NAMALWA (cell line): Measurements from ENCODE around the gene VCL.

Source experiments
- DNase-seq: peaks from one replicate; pipeline ENCODE4 v3.0.0-alpha.2; 2015; ENCODE audit warnings: low spot score

VCL gene

DNA sequence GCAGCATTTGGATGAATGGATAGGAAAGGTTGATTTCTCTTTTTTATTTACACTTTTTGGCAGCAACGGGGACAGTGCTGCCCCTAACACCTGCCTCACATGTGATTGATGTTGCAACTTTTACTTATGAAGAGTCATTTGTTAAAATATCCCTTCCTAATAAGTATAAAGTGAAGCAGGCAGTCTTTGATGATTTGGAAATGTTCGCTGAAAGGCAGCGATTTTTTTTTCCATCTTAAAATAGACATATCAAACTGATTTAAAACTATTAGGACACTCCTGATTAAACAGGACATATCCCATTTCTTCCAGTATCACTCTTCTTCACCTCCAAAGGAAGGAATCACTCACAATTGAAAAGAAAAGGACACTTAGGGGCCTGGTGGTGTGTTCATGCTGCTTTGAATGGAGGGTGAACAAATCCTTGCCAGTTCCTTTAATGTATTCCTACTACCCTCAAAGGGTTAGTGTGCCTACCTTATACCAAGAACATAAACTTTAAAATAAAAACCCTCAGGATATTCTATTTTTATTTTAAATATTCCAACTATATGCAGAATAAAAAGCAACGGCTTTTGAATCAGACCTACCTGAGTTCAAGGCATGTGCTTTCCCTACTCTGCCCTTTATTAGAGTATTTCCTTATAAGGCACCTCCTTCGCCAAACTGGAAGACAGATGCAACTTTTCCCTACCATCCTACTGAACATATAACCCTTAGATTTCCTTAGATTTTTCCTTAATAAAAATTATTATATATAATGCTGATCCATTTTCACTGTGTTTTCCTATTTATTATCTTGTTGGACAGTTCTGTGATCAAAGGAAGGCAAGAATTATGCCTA is 154.2 kb downstream of the VCL start:
- peak; percentile 7 for DNase-seq

DNA sequence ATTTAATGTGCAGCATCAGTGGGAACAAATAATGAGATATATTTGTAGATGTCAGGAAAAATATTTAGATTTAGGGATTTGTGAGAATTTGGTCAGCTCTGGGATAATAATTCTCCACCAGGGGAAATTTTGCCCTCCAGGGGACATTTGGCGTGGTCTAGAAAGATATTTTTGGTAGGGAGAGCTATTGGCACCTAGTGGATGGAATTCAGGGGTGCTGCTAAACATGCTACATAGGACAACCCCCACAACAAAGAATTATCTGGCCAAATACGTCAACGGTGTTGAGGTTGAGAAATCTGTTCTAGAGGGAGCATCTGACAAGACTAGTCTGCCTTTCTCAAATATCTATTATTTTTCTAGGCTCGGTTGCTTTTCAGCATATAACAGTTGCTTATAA is 155.2 kb downstream of the VCL start:
- DNase-seq = peak; percentile 7

DNA sequence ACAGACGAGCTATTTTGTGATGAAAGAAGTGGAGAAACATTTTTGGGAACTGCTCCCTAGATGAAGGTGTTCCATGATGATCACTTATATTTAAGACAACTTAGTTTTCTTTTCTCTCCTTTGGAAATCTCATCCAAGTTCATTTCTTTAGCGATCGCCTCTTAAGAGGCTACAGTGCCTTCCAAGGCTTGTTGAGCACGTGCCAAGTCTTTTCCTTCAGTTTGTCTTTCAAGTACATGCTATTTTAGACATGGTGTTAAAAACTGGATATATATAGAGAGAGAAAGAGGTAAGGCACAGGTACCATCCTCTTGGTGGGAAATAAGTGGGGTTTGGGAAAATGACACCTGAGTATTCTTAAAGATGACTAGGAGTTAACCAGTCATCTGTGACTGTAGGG is 155.8 kb downstream of the VCL start:
- DNase-seq = no peak

DNA sequence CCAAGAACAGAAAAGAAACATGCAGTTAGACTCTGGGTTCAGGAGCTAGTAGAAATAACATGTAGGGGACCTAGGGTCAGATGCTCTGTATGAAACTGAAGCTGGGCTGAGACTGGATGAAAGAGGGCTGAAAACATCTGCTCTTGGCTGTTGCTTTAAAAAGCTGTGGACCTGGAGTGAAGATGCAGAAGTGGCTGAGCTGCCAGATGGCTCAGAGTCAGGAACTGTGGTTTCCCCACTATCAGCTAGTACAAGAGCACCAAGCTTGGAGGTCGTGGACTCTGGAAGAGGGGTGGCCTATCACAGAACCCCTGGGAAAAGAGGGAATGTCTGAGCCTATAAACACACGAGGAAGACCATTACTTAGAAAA is 159.0 kb downstream of the VCL start:
- no peak for DNase-seq

DNA sequence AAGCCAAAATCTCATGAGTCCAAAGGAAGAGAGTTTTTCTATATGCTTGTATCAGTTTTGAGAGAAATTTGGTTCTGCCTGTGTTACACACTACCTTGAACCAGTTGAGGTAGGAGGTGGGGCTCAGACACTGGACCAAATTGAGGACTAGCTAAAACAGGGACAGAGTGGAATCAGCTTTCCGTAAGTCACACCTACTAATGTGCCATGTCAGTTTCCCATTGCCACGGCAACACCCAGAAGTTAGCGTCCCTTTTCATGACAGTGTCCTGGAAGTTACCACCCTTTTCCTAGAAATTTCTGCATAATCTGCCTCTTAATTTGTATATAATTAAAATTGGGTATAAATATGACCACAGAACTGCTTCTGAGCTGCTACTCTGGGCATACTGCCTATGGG is 162.1 kb downstream of the VCL start:
- no peak for DNase-seq

DNA sequence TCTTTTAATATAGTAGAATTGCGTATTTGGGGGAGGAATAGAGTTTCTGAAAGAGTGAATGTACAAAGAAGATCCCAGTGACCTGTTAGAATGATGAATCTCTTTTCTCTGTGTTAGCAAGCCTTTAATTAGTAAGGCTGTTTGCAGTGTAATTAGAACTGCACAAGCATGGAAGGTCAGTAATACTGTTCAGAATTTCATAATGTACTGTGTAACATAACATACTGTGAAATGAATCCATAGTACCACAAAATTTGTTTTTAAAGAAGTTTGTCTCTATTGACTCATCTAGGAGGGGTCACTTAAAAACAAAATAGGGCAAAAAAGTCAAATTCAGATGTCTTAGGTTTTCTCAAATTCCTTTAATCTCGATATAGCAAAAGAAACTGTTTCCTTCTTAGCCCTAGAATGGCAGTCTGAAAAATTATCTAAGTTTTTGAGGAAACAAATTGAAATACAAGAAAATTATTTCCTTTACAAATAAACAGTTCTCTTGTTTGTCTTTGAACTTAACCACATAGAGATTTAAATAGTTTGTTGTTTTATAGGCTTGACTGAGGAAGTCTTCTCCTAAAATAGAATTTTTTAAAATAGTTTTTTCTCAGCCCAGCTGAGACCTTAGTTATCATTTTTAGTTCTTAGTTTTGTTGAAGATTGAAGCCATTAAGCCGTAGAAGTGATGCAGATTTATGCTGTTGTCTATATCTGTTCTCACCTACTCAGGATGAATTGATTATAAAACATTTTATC is 165.6 kb downstream of the VCL start:
- DNase-seq = no peak

DNA sequence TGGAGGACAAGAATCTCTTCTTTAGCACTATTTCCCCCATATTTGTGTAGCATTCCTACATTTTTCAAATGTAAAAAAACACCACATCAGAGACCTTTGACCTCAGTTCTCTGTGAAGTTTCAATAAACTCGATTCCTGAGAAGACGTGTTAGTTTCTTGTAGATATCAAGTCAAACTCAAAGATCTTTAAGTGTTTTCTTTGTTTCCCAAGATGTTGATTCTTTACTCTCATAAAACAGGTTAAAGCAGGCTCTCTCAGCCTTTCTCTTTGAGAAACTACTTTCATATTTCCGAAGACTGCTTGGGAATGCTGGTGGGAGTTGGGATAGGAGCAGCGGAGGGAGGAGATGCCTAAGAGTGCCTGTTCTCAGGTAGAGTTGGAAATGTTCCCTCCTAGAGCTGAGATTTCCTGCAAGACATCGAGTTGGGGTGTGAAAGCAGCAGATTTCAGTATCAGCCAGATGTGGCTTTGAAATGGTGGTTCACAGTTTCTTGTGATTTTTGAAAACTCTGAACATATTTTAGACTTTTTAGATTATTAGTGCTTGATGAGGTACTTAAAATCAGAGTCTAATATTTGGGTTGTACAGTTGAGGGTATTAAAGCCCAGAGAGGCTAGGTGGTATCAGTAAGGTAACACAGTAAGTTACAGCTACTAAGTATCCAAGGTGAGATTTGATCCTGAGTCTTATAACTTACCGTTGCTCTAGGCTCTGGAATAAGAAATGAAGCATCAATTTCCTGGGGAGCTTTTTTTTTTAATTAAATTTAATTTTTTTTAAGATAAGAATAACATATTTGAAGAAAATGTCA is 167.0 kb downstream of the VCL start:
- no peak for DNase-seq

DNA sequence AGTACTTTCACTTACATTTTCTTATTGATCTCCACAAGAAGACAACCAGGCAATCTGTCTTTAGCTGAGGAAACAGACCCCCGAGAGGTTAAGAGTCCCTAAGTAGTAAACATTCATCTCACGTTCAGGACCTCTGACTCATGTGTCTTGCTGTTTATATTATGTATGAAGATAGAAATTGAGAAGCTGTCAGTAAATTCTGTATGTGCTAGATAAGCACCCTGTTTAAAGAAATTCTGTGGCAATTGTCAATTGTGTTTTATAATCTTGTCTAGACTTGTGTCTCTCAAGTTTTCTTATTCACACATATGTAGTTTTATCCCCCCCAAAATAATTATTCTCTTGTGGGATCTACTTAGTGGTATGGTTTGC is 167.6 kb downstream of the VCL start:
- DNase-seq = no peak

DNA sequence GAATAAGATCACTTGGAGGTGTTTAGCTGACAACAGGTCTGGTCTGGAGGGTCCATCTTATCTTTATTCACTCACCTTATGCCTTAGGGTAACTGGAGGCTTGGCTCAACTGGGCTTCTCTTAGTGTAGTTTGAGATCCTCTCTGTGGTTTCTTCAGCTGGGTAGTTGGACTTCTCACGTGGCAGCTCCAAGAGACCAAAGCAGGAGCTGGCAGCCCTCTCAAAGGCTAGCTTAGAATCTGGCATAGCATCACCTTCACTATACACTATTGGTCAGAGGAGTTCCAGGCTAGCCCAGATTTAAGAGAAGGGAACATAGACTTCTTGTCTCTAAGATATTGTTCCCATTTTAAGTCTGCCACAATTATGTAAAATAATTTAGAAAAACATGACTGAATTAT is 169.5 kb downstream of the VCL start:
- no peak for DNase-seq
